Stimulated activated CD4-positive, alpha-beta T cell treated with anti-CD3 and anti-CD28 coated beads, Interleukin-15, amount 100 ng/mL, for 1 hour (primary cell): ENCODE data around the gene IYD.
"Not testable (repeated sequence)": the region's sequence is repeated elsewhere in the genome, so short reads cannot be mapped to it uniquely, and the experiment has no call there.

Source experiments
- DNase-seq, 2 donors: peaks; one replicate each; pipeline ENCODE4 v3.0.0-alpha.2; 2020; ENCODE audit warnings: low read depth in 1 of 2, low spot score in 1 of 2

The IYD gene

GRCh38 chr6:150430815-150431214 lies 62.0 kb downstream of the IYD start:
- no peak for DNase-seq

- no peak for DNase-seq
Measured at GRCh38 chr6:150435360-150435759, 66.5 kb downstream of the IYD start.

GRCh38 chr6:150435832-150436231 lies 67.0 kb downstream of the IYD start:
- no peak for DNase-seq

- DNase-seq = no peak
Measured at GRCh38 chr6:150439373-150439772, 70.6 kb downstream of the IYD start.

- DNase-seq = no peak
Measured at GRCh38 chr6:150443621-150444020, 74.8 kb downstream of the IYD start.

- no peak for DNase-seq
Measured at GRCh38 chr6:150444308-150444707, 75.5 kb downstream of the IYD start.

- no peak for DNase-seq
Measured at GRCh38 chr6:150445486-150445885, 76.7 kb downstream of the IYD start.

GRCh38 chr6:150448221-150448620 lies 79.4 kb downstream of the IYD start:
- no peak for DNase-seq

GRCh38 chr6:150449055-150449454 lies 80.2 kb downstream of the IYD start:
- not testable (repeated sequence) for DNase-seq

GRCh38 chr6:150450918-150451317 lies 82.1 kb downstream of the IYD start:
- DNase-seq = no peak

- DNase-seq = no peak
Measured at GRCh38 chr6:150451807-150452427, 83.1 kb downstream of the IYD start.

- DNase-seq = no peak
Measured at GRCh38 chr6:150452428-150453243, 83.8 kb downstream of the IYD start.

- DNase-seq = no peak
Measured at GRCh38 chr6:150453357-150453756, 84.5 kb downstream of the IYD start.
